VCaP (cell line): ENCODE data around the gene PKNOX2.

ENCODE experiments used
- H3K27ac ChIP-seq: fragments of 450-650 bp; 2 replicates; pipeline ENCODE4 v1.5.1; 2017
- TF ChIP-seq, protein P1 (sequence below): fragments of 450-650 bp; conservative IDR thresholded peaks from 2 replicates; pipeline ENCODE4 v1.5.1; 2017; ENCODE audit warnings: mild to moderate bottlenecking, moderate library complexity

PKNOX2 gene, protein sequence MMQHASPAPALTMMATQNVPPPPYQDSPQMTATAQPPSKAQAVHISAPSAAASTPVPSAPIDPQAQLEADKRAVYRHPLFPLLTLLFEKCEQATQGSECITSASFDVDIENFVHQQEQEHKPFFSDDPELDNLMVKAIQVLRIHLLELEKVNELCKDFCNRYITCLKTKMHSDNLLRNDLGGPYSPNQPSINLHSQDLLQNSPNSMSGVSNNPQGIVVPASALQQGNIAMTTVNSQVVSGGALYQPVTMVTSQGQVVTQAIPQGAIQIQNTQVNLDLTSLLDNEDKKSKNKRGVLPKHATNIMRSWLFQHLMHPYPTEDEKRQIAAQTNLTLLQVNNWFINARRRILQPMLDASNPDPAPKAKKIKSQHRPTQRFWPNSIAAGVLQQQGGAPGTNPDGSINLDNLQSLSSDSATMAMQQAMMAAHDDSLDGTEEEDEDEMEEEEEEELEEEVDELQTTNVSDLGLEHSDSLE

DNA sequence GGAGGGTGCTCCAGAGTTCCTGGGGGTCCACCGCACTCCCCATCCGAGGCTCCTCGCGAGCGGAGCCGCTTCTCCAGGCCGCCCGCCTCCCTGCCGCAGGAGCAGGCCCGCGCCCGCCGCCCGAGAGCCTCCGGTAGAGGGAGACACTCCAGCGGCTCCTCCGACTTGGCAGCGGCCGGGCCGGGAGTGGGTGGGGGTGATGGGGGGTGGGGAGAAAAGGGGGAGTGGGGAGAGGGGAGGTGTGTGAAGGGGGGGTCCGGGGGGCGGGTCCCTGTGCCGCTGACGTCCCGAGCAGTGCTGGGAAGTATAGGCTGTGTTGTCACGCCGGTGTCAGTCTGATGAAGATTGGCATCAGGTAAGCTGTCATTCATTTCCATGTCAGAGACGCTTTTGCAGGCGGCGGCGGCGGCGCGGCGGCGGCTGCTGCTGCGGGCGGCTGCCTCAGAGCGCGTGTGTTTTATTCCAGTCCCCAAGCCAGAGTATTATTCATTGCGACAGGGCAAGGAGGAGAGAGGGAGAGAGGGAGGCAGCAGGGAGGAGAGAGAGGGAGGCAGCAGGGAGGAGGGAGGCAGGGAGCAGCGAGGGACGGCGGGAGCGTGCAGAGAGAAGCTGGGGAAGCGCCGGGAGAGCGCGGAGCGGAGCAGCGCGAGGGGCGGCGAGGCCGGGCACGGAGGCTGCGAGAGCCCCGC, at the start of gene PKNOX2:
PKNOX2 (plus strand) TSS at position 330 of the 689 bp plus-strand sequence. CDS start 186,555 bp downstream, outside the sequence.
- TF ChIP-seq, protein P1, sequence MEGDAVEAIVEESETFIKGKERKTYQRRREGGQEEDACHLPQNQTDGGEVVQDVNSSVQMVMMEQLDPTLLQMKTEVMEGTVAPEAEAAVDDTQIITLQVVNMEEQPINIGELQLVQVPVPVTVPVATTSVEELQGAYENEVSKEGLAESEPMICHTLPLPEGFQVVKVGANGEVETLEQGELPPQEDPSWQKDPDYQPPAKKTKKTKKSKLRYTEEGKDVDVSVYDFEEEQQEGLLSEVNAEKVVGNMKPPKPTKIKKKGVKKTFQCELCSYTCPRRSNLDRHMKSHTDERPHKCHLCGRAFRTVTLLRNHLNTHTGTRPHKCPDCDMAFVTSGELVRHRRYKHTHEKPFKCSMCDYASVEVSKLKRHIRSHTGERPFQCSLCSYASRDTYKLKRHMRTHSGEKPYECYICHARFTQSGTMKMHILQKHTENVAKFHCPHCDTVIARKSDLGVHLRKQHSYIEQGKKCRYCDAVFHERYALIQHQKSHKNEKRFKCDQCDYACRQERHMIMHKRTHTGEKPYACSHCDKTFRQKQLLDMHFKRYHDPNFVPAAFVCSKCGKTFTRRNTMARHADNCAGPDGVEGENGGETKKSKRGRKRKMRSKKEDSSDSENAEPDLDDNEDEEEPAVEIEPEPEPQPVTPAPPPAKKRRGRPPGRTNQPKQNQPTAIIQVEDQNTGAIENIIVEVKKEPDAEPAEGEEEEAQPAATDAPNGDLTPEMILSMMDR = peak; percentile 90

DNA sequence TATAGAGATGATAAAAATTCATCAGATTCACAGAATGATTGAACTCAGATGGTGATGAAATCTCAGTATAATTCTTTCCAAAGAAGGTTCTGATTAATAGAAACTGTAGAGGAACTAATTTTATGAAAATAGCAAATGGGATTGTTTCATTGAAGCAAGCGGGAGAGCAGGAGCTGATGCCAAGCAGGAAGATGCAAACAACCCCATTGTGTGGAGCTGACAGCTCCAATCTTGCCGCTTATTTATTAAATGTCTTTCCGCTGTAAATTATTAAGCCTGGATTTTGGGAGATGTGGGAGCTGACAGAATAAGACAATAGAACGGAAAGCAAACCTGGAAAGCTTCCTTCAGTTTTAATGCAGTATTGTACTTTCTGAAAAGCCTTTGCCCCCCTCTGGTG, 47.1 kb upstream of the PKNOX2 start:
- H3K27ac ChIP-seq = no peak overlapping the region
- TF ChIP-seq, protein P1 = no peak

More for the DNA sequence above, at the start of gene PKNOX2:
- peak within 1 kb of the TSS; percentile 77 for H3K27ac ChIP-seq

DNA sequence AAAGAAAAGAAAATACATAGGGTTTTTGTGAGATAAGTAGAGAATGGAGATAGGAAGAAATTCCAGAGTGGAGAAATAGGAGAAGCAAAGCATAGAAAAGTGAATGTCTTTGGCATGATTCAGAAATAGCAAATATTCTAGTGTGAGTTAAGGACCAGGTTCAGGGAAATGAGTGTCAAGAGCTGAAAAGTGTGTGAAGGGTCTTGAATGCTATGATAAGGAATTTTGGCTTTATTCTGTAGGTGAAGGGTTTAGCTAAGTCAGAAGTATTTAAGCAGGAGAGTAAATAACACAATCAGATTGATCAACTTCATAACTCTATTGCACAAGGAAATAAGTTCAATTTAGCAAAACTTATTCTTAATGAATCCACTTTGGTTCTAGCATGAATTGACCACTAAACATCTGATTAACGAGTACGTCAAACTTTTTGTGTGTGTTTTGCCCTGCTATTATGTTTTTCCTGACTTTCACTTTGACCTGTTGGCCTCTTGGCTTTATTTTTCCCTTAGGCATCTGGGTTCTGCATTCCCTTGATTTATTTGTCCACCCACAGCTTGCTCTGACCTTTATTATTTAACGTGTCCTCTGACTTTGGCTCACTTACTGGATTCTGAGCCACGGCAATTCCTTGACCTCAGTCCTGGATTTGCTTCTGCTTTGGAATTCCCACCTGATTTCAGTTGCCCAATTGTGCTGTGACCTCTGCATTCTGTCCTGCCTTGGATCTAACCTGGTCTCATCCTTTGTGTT, 41.2 kb upstream of the PKNOX2 start:
- TF ChIP-seq, protein P1 = no peak

DNA sequence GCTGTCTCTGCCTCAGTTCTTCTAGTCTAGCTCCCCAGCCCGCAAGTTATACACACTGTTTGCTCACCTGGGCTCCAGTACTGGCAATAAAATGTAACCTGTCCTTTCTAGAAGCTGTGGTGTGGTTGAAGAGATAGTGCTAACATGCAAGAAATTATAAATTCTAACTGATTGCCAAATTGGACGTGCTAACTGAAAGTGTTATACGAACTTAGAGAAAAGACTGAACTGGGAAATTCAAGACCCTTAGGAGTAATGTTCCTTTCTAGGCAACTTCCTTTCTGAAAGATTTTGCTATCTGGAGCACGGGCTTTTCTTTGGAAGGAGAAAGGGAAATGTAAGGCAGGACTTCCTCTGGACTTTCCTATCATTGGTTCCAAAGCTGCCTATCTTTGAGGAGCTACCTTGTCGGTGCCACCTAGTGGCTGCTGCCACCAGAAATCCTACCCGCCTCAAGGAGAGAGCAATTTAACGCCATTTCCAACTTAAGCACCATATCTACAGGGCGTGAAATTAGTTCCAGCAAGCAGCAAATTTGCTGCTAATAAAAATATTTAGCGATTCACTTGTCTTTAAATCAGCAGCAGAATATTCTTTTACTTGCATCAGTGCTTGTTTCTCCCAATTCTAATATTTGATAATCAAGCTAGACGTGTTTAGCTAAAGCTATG, 40.5 kb upstream of the PKNOX2 start:
- peak overlapping the region; percentile 37 for H3K27ac ChIP-seq

More for the DNA sequence above, 41.2 kb upstream of the PKNOX2 start:
- H3K27ac ChIP-seq = peak overlapping the region; percentile 37

DNA sequence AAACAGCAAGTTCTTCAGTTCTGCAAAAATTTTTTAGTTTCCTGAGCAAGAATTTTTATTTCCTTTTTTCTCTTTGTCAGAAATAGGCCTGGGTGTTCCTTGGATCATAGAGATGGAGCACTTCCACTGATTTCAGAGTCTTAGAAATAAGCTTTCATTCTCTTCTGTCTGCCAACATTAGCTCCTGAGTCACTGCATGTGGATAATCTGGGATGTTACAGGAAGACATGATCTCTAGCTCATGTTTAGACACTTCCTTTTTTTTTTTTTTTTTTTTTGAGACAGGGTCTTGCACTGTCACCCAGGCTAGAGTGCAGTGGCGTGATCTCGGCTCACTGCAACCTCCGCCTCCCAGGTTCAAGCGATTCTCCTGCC, 39.9 kb upstream of the PKNOX2 start:
- TF ChIP-seq, protein P1 = no peak

More for the DNA sequence above, 40.5 kb upstream of the PKNOX2 start:
- TF ChIP-seq, protein P1 = peak; percentile 78

DNA sequence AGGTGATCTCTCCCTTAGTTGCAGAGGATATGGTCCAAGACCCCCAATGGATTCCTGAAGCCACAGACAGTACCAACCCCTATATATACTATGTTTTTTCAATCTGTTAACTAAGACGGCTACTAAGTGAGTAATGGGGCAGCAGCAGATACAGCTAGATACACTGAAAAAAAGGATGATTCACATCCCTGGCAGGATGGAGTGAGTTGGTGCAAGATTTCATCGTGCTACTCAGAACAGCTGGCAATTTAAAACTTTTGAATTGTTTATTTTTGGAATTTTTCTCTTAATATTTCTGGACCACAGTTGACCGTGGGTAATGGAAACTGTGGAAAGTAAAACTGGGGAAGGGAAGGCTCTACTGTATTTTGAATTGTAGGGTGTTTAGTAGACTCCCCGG, 36.1 kb upstream of the PKNOX2 start:
- H3K27ac ChIP-seq = no peak overlapping the region
- TF ChIP-seq, protein P1 = no peak

More for the DNA sequence above, 39.9 kb upstream of the PKNOX2 start:
- no peak overlapping the region for H3K27ac ChIP-seq
